ENCODE data around the gene IGF1. TPM values are rescaled to one million over a fixed set of nuclear protein-coding genes. Genes with fewer than 3 reads are reported as not detected.

The IGF1 gene
- total RNA-seq, 4 donors from 2014 or later, result 50.0 to 262 (median 78.1) TPM

GRCh38 chr12:102435827-102436436 lies 44.4 kb downstream of the IGF1 start:
- peaks cover 0 to 12% (median 0%) of the 10 kb centered on the region in 4 donors for H3K4me1 ChIP-seq
- no peaks in the 10 kb centered on the region for H3K36me3 ChIP-seq
- WGBS, 2 donors, result 88 to 89% methylated on average over 4 of the region's 4 CpGs
- H3K4me3 ChIP-seq, result no peak overlapping the region
- no peaks in the 10 kb centered on the region for H3K9me3 ChIP-seq
- no peaks in the 10 kb centered on the region for H3K27me3 ChIP-seq
- no peak for DNase-seq (ENCODE audit: low spot score in 2 of 2)
- no peak overlapping the region for H3K27ac ChIP-seq
- TF ChIP-seq EP300 (IDR thresholded peaks at IDR 0.05) (no peak), POLR2A (IDR thresholded peaks at IDR 0.05) (no peak)
- TF ChIP-seq, protein P1, sequence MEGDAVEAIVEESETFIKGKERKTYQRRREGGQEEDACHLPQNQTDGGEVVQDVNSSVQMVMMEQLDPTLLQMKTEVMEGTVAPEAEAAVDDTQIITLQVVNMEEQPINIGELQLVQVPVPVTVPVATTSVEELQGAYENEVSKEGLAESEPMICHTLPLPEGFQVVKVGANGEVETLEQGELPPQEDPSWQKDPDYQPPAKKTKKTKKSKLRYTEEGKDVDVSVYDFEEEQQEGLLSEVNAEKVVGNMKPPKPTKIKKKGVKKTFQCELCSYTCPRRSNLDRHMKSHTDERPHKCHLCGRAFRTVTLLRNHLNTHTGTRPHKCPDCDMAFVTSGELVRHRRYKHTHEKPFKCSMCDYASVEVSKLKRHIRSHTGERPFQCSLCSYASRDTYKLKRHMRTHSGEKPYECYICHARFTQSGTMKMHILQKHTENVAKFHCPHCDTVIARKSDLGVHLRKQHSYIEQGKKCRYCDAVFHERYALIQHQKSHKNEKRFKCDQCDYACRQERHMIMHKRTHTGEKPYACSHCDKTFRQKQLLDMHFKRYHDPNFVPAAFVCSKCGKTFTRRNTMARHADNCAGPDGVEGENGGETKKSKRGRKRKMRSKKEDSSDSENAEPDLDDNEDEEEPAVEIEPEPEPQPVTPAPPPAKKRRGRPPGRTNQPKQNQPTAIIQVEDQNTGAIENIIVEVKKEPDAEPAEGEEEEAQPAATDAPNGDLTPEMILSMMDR (IDR thresholded peaks at IDR 0.05), result no peak

- Histone ChIP-seq H3K4me1 (no peaks in the 10 kb centered on the region), H3K4me3 (no peak overlapping the region), H3K27ac (no peak overlapping the region), H3K27me3 (no peaks in the 10 kb centered on the region), H3K36me3 (no peaks in the 10 kb centered on the region), H3K9me3 (no peaks in the 10 kb centered on the region)
- DNase-seq (ENCODE audit: low spot score in 2 of 2), result no peak
- TF ChIP-seq EP300 (IDR thresholded peaks at IDR 0.05), result no peak
- no peak for TF ChIP-seq POLR2A (IDR thresholded peaks at IDR 0.05)
- TF ChIP-seq, protein P1 (IDR thresholded peaks at IDR 0.05), result no peak
- WGBS, 2 donors, result 51 to 55% methylated on average over 1 of the region's 1 CpG
Observed at GRCh38 chr12:102433304-102433703, 47.1 kb downstream of the IGF1 start.

- no peaks in the 10 kb centered on the region for H3K36me3 ChIP-seq
- H3K27ac ChIP-seq, result peak overlapping the region in 1 of 4 donors; percentile 8
- no peaks in the 10 kb centered on the region for H3K9me3 ChIP-seq
- no peaks in the 10 kb centered on the region for H3K27me3 ChIP-seq
- H3K4me3 ChIP-seq, result no peak overlapping the region
- TF ChIP-seq POLR2A (IDR thresholded peaks at IDR 0.05) (no peak), EP300 (IDR thresholded peaks at IDR 0.05) (peak in 1 of 2 donors; percentile 35)
- TF ChIP-seq, protein P1 (IDR thresholded peaks at IDR 0.05), result no peak
- peaks cover 0 to 6% (median 0%) of the 10 kb centered on the region in 4 donors for H3K4me1 ChIP-seq
- 64 to 67% methylated on average over 3 of the region's 3 CpGs for WGBS, 2 donors
- DNase-seq (ENCODE audit: low spot score in 2 of 2), result no peak
Observed at GRCh38 chr12:102430661-102431060, 49.7 kb downstream of the IGF1 start.

- no peak for DNase-seq (ENCODE audit: low spot score in 2 of 2)
- Histone ChIP-seq H3K27ac (peak overlapping the region in 1 of 4 donors; percentile 8), H3K9me3 (no peaks in the 10 kb centered on the region), H3K4me3 (no peak overlapping the region), H3K4me1 (peaks cover 0 to 13% (median 0%) of the 10 kb centered on the region in 4 donors), H3K27me3 (no peaks in the 10 kb centered on the region), H3K36me3 (no peaks in the 10 kb centered on the region)
- WGBS, 2 donors, result 77 to 80% methylated on average over 3 of the region's 3 CpGs
- TF ChIP-seq EP300 (IDR thresholded peaks at IDR 0.05), result peak in 1 of 2 donors; percentile 50
- TF ChIP-seq, protein P1 (IDR thresholded peaks at IDR 0.05), result no peak
- TF ChIP-seq POLR2A (IDR thresholded peaks at IDR 0.05), result no peak
Observed at GRCh38 chr12:102429211-102430154, 50.9 kb downstream of the IGF1 start.

- Histone ChIP-seq H3K9me3 (no peaks in the 10 kb centered on the region), H3K4me1 (peaks cover 0 to 13% (median 0%) of the 10 kb centered on the region in 4 donors), H3K27me3 (no peaks in the 10 kb centered on the region), H3K27ac (peak overlapping the region in 1 of 4 donors; percentile 24), H3K4me3 (no peak overlapping the region), H3K36me3 (no peaks in the 10 kb centered on the region)
- TF ChIP-seq, protein P1 (IDR thresholded peaks at IDR 0.05), result no peak
- TF ChIP-seq EP300 (IDR thresholded peaks at IDR 0.05) (no peak), POLR2A (IDR thresholded peaks at IDR 0.05) (no peak)
- no peak for DNase-seq (ENCODE audit: low spot score in 2 of 2)
- 76 to 85% methylated on average over 7 of the region's 7 CpGs for WGBS, 2 donors
Observed at GRCh38 chr12:102427543-102427941, 52.8 kb downstream of the IGF1 start.

All from tibial nerve (tissue), 4 donors.